Measurements from ENCODE around the gene TCF23. TPM values are rescaled to one million over a fixed set of nuclear protein-coding genes. Genes with fewer than 3 reads are reported as not detected.

The TCF23 gene
- total and polyA plus RNA-seq, 8 donors, result 0.03 to 0.19 (median 0.04) TPM; not detected in 4

DNA sequence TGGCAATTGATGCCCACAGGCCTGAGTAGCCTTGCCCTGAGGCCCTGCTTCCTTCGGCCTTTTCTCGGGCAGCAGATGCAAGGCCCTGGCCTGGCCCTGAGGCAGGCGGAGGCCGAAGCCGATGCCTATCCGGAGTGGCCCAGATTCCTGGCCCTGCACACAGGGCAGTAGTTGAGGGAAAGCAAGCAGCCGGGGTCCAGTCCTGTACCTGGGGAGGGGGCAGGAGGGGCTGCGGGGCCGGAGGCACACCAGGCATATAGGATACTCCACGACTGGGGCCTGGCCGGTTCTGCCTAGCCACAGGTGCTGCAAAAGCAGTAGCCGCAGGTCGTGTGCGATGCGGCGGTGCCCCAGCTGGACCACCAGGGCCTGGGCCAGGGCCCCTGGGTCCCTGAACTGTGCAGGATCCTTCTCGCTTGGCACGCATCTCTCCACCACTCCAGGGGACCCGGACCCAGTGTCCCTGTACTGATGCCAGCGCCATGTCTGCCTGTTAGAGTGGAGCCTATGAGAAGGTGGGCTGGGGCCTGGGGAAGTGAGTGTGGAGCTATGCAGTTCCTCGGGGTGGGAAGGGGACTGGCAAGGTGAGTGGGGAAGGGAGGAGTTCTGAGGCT lies 11.4 kb upstream of the TCF23 start:
- intact Hi-C loops (cut with DNase I), result no loop called here
- ATAC-seq, result no peak
- no peaks in the 10 kb centered on the region for H3K27me3 ChIP-seq
- FAIRE-seq, result no peak
- 84 to 91% methylated on average over 19 to 21 of the region's 21 CpGs for WGBS, 2 donors
- peaks cover 0 to 6% (median 6%) of the 10 kb centered on the region in 3 donors for H3K4me1 ChIP-seq
- TF ChIP-seq, protein P1, sequence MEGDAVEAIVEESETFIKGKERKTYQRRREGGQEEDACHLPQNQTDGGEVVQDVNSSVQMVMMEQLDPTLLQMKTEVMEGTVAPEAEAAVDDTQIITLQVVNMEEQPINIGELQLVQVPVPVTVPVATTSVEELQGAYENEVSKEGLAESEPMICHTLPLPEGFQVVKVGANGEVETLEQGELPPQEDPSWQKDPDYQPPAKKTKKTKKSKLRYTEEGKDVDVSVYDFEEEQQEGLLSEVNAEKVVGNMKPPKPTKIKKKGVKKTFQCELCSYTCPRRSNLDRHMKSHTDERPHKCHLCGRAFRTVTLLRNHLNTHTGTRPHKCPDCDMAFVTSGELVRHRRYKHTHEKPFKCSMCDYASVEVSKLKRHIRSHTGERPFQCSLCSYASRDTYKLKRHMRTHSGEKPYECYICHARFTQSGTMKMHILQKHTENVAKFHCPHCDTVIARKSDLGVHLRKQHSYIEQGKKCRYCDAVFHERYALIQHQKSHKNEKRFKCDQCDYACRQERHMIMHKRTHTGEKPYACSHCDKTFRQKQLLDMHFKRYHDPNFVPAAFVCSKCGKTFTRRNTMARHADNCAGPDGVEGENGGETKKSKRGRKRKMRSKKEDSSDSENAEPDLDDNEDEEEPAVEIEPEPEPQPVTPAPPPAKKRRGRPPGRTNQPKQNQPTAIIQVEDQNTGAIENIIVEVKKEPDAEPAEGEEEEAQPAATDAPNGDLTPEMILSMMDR (IDR thresholded peaks at IDR 0.05), result no peak
- no peak overlapping the region for H3K4me3 ChIP-seq
- no peaks in the 10 kb centered on the region for H3K9me3 ChIP-seq
- H3K27ac ChIP-seq, result no peak overlapping the region
- H3K36me3 ChIP-seq, result no peaks in the 10 kb centered on the region
- DNase-seq, result no peak

DNA sequence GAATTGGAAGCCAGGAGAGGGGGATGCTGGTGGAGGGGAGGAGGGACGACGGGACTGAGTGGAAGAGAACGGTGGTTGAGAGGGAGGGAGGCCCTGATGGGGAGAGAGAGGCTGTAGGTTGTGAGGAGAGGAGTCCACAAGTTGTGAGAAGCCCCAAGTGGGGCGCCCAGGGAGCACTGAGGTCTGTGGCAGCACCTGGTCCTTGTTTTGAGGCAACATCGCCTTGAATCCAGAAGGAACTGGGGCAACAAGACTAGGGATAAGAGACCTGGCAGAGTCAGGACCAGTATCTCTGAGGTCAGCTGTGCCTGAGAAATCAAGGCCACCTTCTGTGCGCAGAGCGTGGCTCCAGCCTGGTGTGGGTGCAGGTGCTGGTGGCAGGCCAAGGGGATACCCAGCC lies 10.7 kb upstream of the TCF23 start:
- ATAC-seq, result no peak
- H3K4me3 ChIP-seq, result no peak overlapping the region
- no peak overlapping the region for H3K27ac ChIP-seq
- H3K27me3 ChIP-seq, result no peaks in the 10 kb centered on the region
- DNase-seq, result no peak
- no peaks in the 10 kb centered on the region for H3K9me3 ChIP-seq
- no peak for FAIRE-seq
- WGBS, 2 donors, result 62 to 65% methylated on average over 7 of the region's 7 CpGs
- TF ChIP-seq, protein P1 (IDR thresholded peaks at IDR 0.05), result no peak
- H3K4me1 ChIP-seq, result peaks cover 0 to 6% (median 3%) of the 10 kb centered on the region in 3 donors
- intact Hi-C loops (cut with DNase I), result no loop called here
- no peaks in the 10 kb centered on the region for H3K36me3 ChIP-seq

DNA sequence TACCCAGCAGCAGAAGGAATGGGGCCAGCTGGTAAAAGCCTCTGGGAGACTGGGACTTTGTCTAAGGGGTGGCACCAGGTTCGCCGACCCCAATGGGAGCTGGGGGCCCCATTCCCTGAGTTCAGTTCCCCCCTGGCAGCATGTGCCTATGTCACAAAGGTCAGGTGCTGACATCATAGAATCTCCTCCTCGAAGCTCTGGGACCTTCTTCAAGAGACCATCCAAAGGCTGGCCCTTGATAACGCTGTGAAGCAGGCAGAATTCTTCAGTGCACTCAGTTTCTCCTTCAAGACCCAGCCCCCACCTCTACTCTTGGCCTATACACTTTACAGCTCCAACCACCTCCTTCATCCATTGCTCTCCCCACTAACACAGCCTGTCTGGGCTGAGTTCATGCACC lies 9.5 kb upstream of the TCF23 start, which contains the start of gene PRR30:
TSS of gene PRR30 (minus strand) at position 101 of the 400 bp plus-strand sequence. CDS start 1,081 bp downstream, outside the sequence.
- Histone ChIP-seq H3K4me1 (no peaks in the 10 kb centered on the region), H3K9me3 (no peaks in the 10 kb centered on the region), H3K27ac (no peak within 1 kb of the TSS), H3K4me3 (no peak within 1 kb of the TSS), H3K36me3 (no peaks in the 10 kb centered on the region), H3K27me3 (no peaks in the 10 kb centered on the region)
- ATAC-seq (no peak), DNase-seq (no peak), FAIRE-seq (no peak)
- intact Hi-C loops (cut with DNase I), result no loop called here
- 66 to 75% methylated on average over 4 of the region's 4 CpGs for WGBS, 2 donors
- TF ChIP-seq, protein P1 (IDR thresholded peaks at IDR 0.05), result no peak

DNA sequence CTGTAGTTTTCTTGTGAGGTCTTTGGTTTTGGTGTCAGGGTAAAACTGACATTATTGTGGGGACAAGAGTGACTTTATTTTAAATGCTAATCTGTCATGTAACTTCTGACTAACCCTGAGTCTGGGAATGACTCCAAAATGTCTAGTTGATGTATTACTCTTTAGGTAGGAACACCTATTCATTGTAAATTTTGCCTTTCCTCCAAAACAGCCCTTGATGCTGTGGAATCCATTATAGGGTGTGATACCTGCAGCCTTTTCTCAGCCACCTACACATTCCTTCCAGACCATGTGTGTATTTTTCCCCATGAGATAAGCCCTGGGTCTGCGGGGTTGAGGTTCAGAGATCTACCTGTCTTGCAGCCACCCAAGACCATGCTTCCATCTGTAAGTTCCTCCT lies 5.5 kb upstream of the TCF23 start:
- no peak overlapping the region for H3K4me3 ChIP-seq

DNA sequence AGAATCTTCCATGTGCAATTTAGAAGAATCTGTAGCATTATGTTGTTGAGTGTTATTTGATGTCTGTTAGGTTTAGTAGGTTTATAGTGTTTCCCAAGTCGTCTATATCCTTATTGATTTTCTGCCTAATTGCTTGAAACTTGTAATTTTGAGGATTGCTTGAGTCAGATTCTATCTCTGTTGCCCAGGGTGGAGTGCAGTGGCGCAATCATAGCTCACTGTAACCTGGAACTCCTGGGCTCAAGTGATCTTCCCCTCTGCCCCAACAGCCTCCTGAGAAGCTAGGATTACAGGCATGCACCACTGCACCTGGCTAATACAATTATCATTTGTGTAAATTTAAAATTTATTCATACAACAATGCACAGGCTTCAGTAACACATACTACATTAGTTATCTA lies 3.1 kb upstream of the TCF23 start:
- DNase-seq (peak in 1 of 6 donors; percentile 3), ATAC-seq (no peak), FAIRE-seq (no peak)
- 63 to 65% methylated on average over 2 of the region's 2 CpGs for WGBS, 2 donors
- no peaks in the 10 kb centered on the region for H3K27me3 ChIP-seq
- intact Hi-C loops (cut with DNase I), result no loop called here
- no peaks in the 10 kb centered on the region for H3K4me1 ChIP-seq
- H3K4me3 ChIP-seq, result no peak overlapping the region
- H3K36me3 ChIP-seq, result no peaks in the 10 kb centered on the region
- no peak overlapping the region for H3K27ac ChIP-seq
- no peaks in the 10 kb centered on the region for H3K9me3 ChIP-seq
- TF ChIP-seq, protein P1 (IDR thresholded peaks at IDR 0.05), result no peak

More for the DNA sequence above, 5.5 kb upstream of the TCF23 start:
- Histone ChIP-seq H3K36me3 (no peaks in the 10 kb centered on the region), H3K27ac (no peak overlapping the region), H3K4me1 (no peaks in the 10 kb centered on the region), H3K9me3 (no peaks in the 10 kb centered on the region), H3K27me3 (no peaks in the 10 kb centered on the region)
- TF ChIP-seq, protein P1 (IDR thresholded peaks at IDR 0.05), result no peak
- WGBS, 2 donors, result 5 to 14% methylated on average over 1 of the region's 1 CpG
- intact Hi-C loops (cut with DNase I), result no loop called here
- DNase-seq (no peak), FAIRE-seq (no peak), ATAC-seq (no peak)

Measured in pancreas (tissue), 10 donors.